IMR-90 (cell line): Measurements from ENCODE around the gene HPSE2. TPM values are rescaled to one million over a fixed set of nuclear protein-coding genes. Genes with fewer than 3 reads are reported as not detected.

Experiments used
- ATAC-seq: fragments of 200-7000 bp; cut with Tn5 transposase; 2 replicates; pipeline ENCODE4 v1.9.1; 2020; ENCODE audit warnings: low read depth, mild to moderate bottlenecking, moderate library complexity
- BruUV-seq: library from RNA; stranded (reverse); fragments of 400-500 nt; replicated peaks from 2 replicates; lab custom pipeline; 2021; lab: Mats Ljungman, UMichigan
- CTCF ChIA-PET: fragments of 300-600 bp; formaldehyde crosslinking; extraction: SDS; loops from one replicate; lab custom pipeline; 2021; ENCODE audit warnings: antibody characterized with exemption; lab: Yijun Ruan, JAX
- POLR2A ChIA-PET: fragments of 300-600 bp; sonication (Branson Sonifier 250); formaldehyde crosslinking; loops from one replicate; lab custom pipeline; 2022; ENCODE audit warnings: antibody characterized with exemption; ENCODE audit not compliant: unreplicated experiment; lab: Charles Lee
- DNase-seq: peaks from one replicate; pipeline ENCODE4 v3.0.0; 2013
- H2AFZ ChIP-seq: replicated peaks from 2 replicates; pipeline ENCODE3; 2013; ENCODE audit warnings: low read length, mild to moderate bottlenecking; ENCODE audit not compliant: poor library complexity
- H2AK5ac ChIP-seq: 2 replicates; pipeline ENCODE4 v1.6.1; 2013; ENCODE audit warnings: low read depth, low read length, inconsistent platforms
- H2AK9ac ChIP-seq: replicated peaks from 2 replicates; pipeline ENCODE3; 2013; ENCODE audit warnings: mild to moderate bottlenecking, low read depth, low read length, moderate library complexity; ENCODE audit not compliant: poor library complexity
- H2BK120ac ChIP-seq: 2 replicates; pipeline ENCODE4 v1.6.1; 2013; ENCODE audit warnings: low read depth, low read length, inconsistent platforms
- H2BK15ac ChIP-seq: 3 replicates; pipeline ENCODE4 v1.6.1; 2013; ENCODE audit warnings: low read depth, low read length, inconsistent platforms
- H2BK20ac ChIP-seq: 2 replicates; pipeline ENCODE4 v1.6.1; 2013; ENCODE audit warnings: low read depth, mild to moderate bottlenecking, inconsistent platforms, low read length, moderate library complexity
- H2BK5ac ChIP-seq: 2 replicates; pipeline ENCODE4 v1.6.1; 2013; ENCODE audit warnings: mild to moderate bottlenecking, low read depth, low read length, inconsistent platforms; ENCODE audit not compliant: poor library complexity, severe bottlenecking
- H3K14ac ChIP-seq: replicated peaks from 2 replicates; pipeline ENCODE4 v1.6.1; 2013; ENCODE audit warnings: low read depth, low read length, inconsistent platforms
- H3K18ac ChIP-seq: 2 replicates; pipeline ENCODE4 v1.6.1; 2013; ENCODE audit warnings: low read depth, low read length, control low read depth
- H3K23ac ChIP-seq: 2 replicates; pipeline ENCODE4 v1.6.1; 2013; ENCODE audit warnings: low read depth, low read length, inconsistent platforms
- H3K27ac ChIP-seq: 2 replicates; pipeline ENCODE4 v1.5.1; 2013; ENCODE audit warnings: mild to moderate bottlenecking, control low read depth, low read length; ENCODE audit not compliant: insufficient read depth
- H3K27me3 ChIP-seq: 2 replicates; pipeline ENCODE4 v1.6.1; 2013; ENCODE audit warnings: low read length; ENCODE audit not compliant: control insufficient read depth, insufficient read depth
- H3K36me3 ChIP-seq: 2 replicates; pipeline ENCODE4 v1.6.1; 2013; ENCODE audit warnings: low read length, mixed read lengths; ENCODE audit not compliant: control insufficient read depth, insufficient read depth
- H3K4ac ChIP-seq: 2 replicates; pipeline ENCODE4 v1.6.1; 2013; ENCODE audit warnings: low read depth, low read length, inconsistent platforms
- H3K4me1 ChIP-seq: 2 replicates; pipeline ENCODE4 v1.6.1; 2013; ENCODE audit warnings: low read length, mixed read lengths; ENCODE audit not compliant: control insufficient read depth, insufficient read depth
- H3K4me2 ChIP-seq: 2 replicates; pipeline ENCODE4 v1.6.1; 2013; ENCODE audit warnings: low read depth, mild to moderate bottlenecking, control low read depth, low read length, moderate library complexity
- H3K4me3 ChIP-seq: 2 replicates; pipeline ENCODE4 v1.5.1; 2013; ENCODE audit warnings: low read depth, mild to moderate bottlenecking, control low read depth, low read length, moderate library complexity; ENCODE audit not compliant: insufficient read depth
- H3K56ac ChIP-seq: 2 replicates; pipeline ENCODE4 v1.6.1; 2013; ENCODE audit warnings: low read length, inconsistent platforms; ENCODE audit not compliant: insufficient read depth; ENCODE audit errors: extremely low read depth
- H3K79me1 ChIP-seq, 2 experiments: 2 replicates each; pipeline ENCODE4 v1.6.1; 2013; ENCODE audit warnings: low read length in 2 of 2, inconsistent platforms in 1 of 2, low read depth in 1 of 2
- H3K9ac ChIP-seq: 2 replicates; pipeline ENCODE4 v1.6.1; 2013; ENCODE audit warnings: low read depth, low read length, control low read depth
- H3K9me1 ChIP-seq: 2 replicates; pipeline ENCODE4 v1.6.1; 2013; ENCODE audit warnings: low read length, inconsistent platforms; ENCODE audit not compliant: insufficient read depth
- H3K9me3 ChIP-seq: 2 replicates; pipeline ENCODE4 v1.6.1; 2013; ENCODE audit warnings: low read length; ENCODE audit not compliant: control insufficient read depth, insufficient read depth
- H4K20me1 ChIP-seq: 2 replicates; pipeline ENCODE4 v1.6.1; 2013; ENCODE audit warnings: low read length, inconsistent platforms; ENCODE audit not compliant: insufficient read depth
- H4K5ac ChIP-seq: 2 replicates; pipeline ENCODE4 v1.6.1; 2013; ENCODE audit warnings: mild to moderate bottlenecking, low read depth, low read length, control low read depth
- H4K8ac ChIP-seq, 2 experiments: 2 replicates each; pipeline ENCODE4 v1.6.1; 2013; ENCODE audit warnings: low read depth in 2 of 2, low read length in 2 of 2, control low read depth in 1 of 2, inconsistent platforms in 1 of 2
- H4K91ac ChIP-seq: 2 replicates; pipeline ENCODE4 v1.6.1; 2013; ENCODE audit warnings: low read depth, low read length, inconsistent platforms; ENCODE audit not compliant: insufficient read depth
- BHLHE40 ChIP-seq: fragments of 150-350 bp; IDR thresholded peaks from 2 replicates; pipeline ENCODE4 v1.6.1; 2016; ENCODE audit warnings: mild to moderate bottlenecking, low read depth, low read length
- CEBPB ChIP-seq: IDR thresholded peaks from 2 replicates; pipeline ENCODE4 v1.6.1; 2012; ENCODE audit warnings: low read depth, low read length, improper control_type of control experiment
- CTCF ChIP-seq: conservative IDR thresholded peaks from 2 replicates; pipeline ENCODE4 v1.5.1; 2012; ENCODE audit warnings: mild to moderate bottlenecking, low read depth, low read length, improper control_type of control experiment
- ELK1 ChIP-seq: fragments of 150-350 bp; IDR thresholded peaks from 2 replicates; pipeline ENCODE4 v1.6.1; 2016; ENCODE audit warnings: low read depth, mild to moderate bottlenecking, low read length, moderate library complexity, borderline replicate concordance
- FOS ChIP-seq: fragments of 150-350 bp; IDR thresholded peaks from 2 replicates; pipeline ENCODE4 v1.6.1; 2016; ENCODE audit warnings: low read depth, low read length
- MAFK ChIP-seq: IDR thresholded peaks from 2 replicates; pipeline ENCODE4 v1.6.1; 2012; ENCODE audit warnings: low read depth, low read length, improper control_type of control experiment
- MAZ ChIP-seq: IDR thresholded peaks from 2 replicates; pipeline ENCODE4 v1.6.1; 2012; ENCODE audit warnings: low read depth, mild to moderate bottlenecking, low read length, improper control_type of control experiment, moderate library complexity, borderline replicate concordance
- MXI1 ChIP-seq: IDR thresholded peaks from 2 replicates; pipeline ENCODE4 v1.6.1; 2012; ENCODE audit warnings: low read depth, mild to moderate bottlenecking, low read length, moderate library complexity, borderline replicate concordance
- NFE2L2 ChIP-seq: fragments of 150-350 bp; IDR thresholded peaks from 2 replicates; pipeline ENCODE4 v1.6.1; 2016; ENCODE audit warnings: low read depth, mild to moderate bottlenecking, low read length
- POLR2A ChIP-seq: IDR thresholded peaks from 2 replicates; pipeline ENCODE4 v1.6.1; 2012; ENCODE audit warnings: mild to moderate bottlenecking, low read depth, low read length
- RAD21 ChIP-seq: IDR thresholded peaks from 2 replicates; pipeline ENCODE4 v1.6.1; 2012; ENCODE audit warnings: low read length, improper control_type of control experiment
- RCOR1 ChIP-seq: IDR thresholded peaks from 2 replicates; pipeline ENCODE4 v1.6.1; 2012; ENCODE audit warnings: mild to moderate bottlenecking, low read length, improper control_type of control experiment; ENCODE audit not compliant: insufficient replicate concordance
- RFX5 ChIP-seq: IDR thresholded peaks from 2 replicates; pipeline ENCODE4 v1.8.0; 2012; ENCODE audit warnings: low read depth, mild to moderate bottlenecking, low read length, moderate library complexity
- SMC3 ChIP-seq: fragments of 150-350 bp; IDR thresholded peaks from 2 replicates; pipeline ENCODE4 v1.6.1; 2016; ENCODE audit warnings: low read depth, mild to moderate bottlenecking, antibody characterized with exemption, low read length, moderate library complexity
- USF2 ChIP-seq: fragments of 150-350 bp; IDR thresholded peaks from 2 replicates; pipeline ENCODE4 v1.6.1; 2017; ENCODE audit warnings: mild to moderate bottlenecking, antibody characterized with exemption, low read length, low read depth
- WGBS, 2 experiments: methylation state at CpG; one replicate each; pipeline versions ENCODE4 v1.1.5 to v1.1.7; 2013; ENCODE audit warnings: missing lambda C conversion rate in 2 of 2; ENCODE audit not compliant: insufficient read length in 1 of 2; ENCODE audit errors: extremely low coverage in 2 of 2; 5-methylcytosine and 5-hydroxymethylcytosine counted together
- dilution Hi-C: fragments of 300-500 bp; cut with HindIII; formaldehyde crosslinking; loops from one replicate; pipeline ENCODE4 v1.14.3; 2018; ENCODE audit warnings: low sequenced_read_pairs; ENCODE audit not compliant: unreplicated experiment
- in situ Hi-C: fragments of 300-500 bp; cut with MboI; formaldehyde crosslinking; loops from 3 replicates; pipeline ENCODE4 v1.14.3; 2019; ENCODE audit warnings: low sequenced_read_pairs, inconsistent platforms, mixed read lengths
- intact Hi-C: fragments of 100-400 bp; cut with micrococcal nuclease; formaldehyde crosslinking; loops from 2 replicates; pipeline ENCODE4 v1.10.0; 2022
- polyA plus RNA-seq, 3 experiments: library from polyadenylated mRNA; depleted of rRNA; stranded (reverse); fragments of >200 nt; gene quantifications; 2 replicates each; pipeline ENCODE4 v1.2.3, GENCODE V29; 2012; ENCODE audit warnings: low replicate concordance in 1 of 3
- total RNA-seq: library from RNA; depleted of rRNA; stranded (reverse); fragments of >200 nt; gene quantifications from 2 replicates; pipeline ENCODE4 v1.2.3, GENCODE V29; 2012

HPSE2 gene
- total and polyA plus RNA-seq, 2 of the 4 experiments (the other 2 are of a cell fraction) = not detected

GRCh38 chr10:98617906-98618520 is 617.6 kb downstream of the HPSE2 start:
- Histone ChIP-seq H3K4me2 (no peak overlapping the region), H2BK20ac (no peak overlapping the region), H4K5ac (no peak overlapping the region), H3K4me3 (no peak overlapping the region), H3K56ac (no peak overlapping the region), H3K4me1 (no peaks in the 10 kb centered on the region), H2BK5ac (no peak overlapping the region), H3K18ac (no peak overlapping the region), H2AK5ac (no peak overlapping the region), H3K9ac (no peak overlapping the region), H4K20me1 (no peaks in the 10 kb centered on the region), H3K27me3 (no peaks in the 10 kb centered on the region), H3K27ac (no peak overlapping the region), H3K79me1 (no peaks in the 10 kb centered on the region), H4K8ac (no peak overlapping the region), H2BK15ac (no peak overlapping the region), H3K4ac (no peak overlapping the region), H4K91ac (no peak overlapping the region), H3K36me3 (no peaks in the 10 kb centered on the region), H3K14ac (no peak overlapping the region), H2AK9ac (no peak overlapping the region), H2AFZ (no peak overlapping the region), H3K9me1 (no peaks in the 10 kb centered on the region), H2BK120ac (no peak overlapping the region), H3K9me3 (no peaks in the 10 kb centered on the region), H3K23ac (no peak overlapping the region)
- ATAC-seq = no peak
- no TSS peak for BruUV-seq
- WGBS, 2 experiments = no CpG with 5 or more reads among the region's 6 CpGs
- POLR2A ChIA-PET = no interaction called here
- DNase-seq = no peak
- TF ChIP-seq RCOR1 (no peak), ELK1 (no peak), RFX5 (no peak), CEBPB (no peak), MAZ (no peak), NFE2L2 (no peak), MXI1 (no peak), BHLHE40 (no peak), FOS (no peak), CTCF (no peak), USF2 (no peak), MAFK (no peak), POLR2A (no peak), SMC3 (no peak), RAD21 (no peak)
- intact Hi-C loops (no loop called here), dilution Hi-C loops (no loop called here), in situ Hi-C loops (no loop called here)
- CTCF ChIA-PET = no interaction called here
